Measurements from ENCODE around the gene SPECC1L.

DNA sequence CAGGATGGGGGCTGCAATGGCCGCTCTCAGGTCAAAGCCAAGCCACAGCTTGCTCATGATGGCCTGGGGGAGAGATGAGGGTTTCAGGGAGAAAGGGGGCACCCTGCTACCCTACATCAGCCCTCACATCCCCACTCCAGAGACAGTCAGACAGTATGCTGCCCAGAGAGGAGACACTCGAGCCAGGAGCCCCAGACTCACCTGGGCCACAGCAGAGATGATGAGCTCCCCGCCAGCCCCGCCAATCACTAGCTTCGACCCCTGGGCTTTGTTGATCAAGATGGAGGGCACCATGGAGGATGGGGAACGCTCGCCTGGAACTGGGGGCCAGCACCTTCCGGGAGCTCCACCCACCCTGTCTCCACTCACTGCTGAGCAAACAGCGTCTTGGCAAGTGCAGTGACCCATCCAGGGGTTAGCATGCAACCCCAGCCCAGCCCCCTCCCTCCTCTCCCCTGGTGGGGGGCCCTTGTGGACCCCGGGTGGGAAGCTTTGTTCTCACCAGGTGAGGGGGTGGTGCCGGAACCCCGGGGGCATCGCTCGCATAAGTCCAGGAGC is 45.5 kb upstream of the SPECC1L start:
- TF ChIP-seq EZH2phosphoT487 (IDR thresholded peaks at IDR 0.05; ENCODE audit: insufficient read depth, low read depth) (no peak), EZH2 (IDR thresholded peaks at IDR 0.05; ENCODE audit: insufficient read depth, poor library complexity, severe bottlenecking) (no peak)

Measured in GM23248 (cell line).